ENCODE data around the gene UBA1.

Gene UBA1

GRCh38 chrX:47214435-47215077 is 20.9 kb downstream of the UBA1 start:
- DNase-seq = no peak

DNA sequence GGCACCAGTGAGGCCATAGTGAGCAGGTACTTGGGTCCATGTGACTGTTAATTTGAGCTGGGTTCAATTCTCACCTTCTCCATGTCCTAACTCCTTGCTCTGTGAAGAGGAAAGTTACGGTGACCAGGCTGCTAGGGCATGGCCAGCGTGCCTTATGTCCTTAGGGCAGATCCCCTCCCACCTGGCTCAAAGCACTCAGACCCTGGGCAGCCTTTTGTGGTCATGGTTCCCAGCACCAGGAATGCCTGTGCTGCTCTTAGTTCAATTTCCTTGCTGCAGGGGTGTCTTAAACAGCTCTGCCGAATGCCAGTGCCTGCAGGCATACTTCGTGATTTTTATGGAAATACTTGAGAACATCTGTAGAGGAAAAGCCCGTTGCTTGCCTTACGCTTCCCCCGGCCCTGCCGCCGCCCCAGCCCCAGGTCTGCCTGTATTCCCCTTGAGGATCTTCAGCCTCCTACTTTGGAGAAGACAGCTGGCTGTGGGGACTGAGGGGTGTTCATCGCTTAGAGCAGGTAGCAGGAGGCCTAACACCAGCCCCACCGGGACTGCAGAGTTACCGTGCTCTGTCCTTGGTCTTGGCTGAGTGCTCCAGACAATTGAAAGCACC is 21.8 kb downstream of the UBA1 start:
- no peak for DNase-seq

DNA sequence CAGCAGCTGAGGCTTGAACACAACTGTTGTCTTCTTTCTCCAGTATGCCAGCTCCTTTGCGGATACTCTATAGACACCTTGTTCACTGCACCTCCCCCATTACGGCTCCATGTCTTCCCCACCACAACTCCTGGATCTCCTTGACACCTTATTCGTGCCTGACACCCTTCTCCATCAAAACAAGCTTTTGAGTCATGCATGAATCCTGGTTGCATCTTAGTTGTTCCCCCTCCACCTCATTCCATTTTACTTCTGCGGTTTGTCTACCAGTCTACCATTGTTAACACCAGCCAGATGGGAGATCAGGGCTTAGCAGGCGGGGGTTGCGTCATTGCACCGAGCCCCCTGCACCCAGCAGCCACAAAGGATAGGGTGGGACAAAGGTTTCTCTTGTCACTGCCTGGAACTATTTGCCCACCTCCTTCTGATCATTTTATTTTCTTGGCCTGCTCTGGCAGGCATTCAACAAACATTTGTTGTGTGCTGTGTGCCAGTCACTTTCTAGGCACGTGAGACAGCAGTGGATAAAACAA is 22.8 kb downstream of the UBA1 start:
- DNase-seq = no peak

- peak; percentile 34 for DNase-seq
Observed at GRCh38 chrX:47217121-47217851, 23.7 kb downstream of the UBA1 start.

GRCh38 chrX:47217852-47218279 is 24.2 kb downstream of the UBA1 start:
- peak; percentile 95 for DNase-seq

DNA sequence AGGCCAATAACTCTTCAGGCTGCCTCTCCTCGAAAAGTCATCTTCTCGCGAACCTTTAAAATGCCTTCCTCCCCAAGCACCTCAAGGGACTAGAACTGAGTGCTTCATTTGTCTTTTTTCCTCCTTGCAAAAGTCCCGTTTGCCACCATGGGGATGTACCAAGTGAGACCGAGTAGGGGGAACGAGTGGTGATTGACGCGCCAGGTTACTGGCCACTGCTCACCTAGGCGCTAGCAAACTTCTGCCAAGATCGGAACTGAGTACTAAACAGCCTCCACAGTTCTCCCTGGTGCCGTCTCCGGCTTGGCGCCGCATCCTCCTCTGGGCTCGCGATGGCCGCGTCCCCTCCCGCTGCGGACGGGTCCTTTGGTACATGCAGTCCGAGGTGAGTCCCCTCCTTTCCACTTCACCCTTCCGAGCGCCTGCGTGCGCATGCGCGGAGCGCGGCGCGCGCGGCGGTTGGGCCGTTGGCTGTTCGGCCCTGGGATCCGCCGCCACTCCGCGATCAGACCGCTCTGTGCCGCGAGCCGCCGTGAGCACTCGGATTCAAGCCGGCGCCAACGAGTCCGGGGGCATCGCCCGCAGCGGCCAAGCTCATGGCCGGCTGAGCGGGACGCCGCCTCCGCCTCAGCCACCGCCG is 24.8 kb downstream of the UBA1 start, which contains the start of gene CDK16:
Gene CDK16 (plus strand): TSS at position 402 of the 640 bp plus-strand sequence. CDS start 4,877 bp downstream, outside the sequence.
- peak; percentile 71 for DNase-seq

DNA sequence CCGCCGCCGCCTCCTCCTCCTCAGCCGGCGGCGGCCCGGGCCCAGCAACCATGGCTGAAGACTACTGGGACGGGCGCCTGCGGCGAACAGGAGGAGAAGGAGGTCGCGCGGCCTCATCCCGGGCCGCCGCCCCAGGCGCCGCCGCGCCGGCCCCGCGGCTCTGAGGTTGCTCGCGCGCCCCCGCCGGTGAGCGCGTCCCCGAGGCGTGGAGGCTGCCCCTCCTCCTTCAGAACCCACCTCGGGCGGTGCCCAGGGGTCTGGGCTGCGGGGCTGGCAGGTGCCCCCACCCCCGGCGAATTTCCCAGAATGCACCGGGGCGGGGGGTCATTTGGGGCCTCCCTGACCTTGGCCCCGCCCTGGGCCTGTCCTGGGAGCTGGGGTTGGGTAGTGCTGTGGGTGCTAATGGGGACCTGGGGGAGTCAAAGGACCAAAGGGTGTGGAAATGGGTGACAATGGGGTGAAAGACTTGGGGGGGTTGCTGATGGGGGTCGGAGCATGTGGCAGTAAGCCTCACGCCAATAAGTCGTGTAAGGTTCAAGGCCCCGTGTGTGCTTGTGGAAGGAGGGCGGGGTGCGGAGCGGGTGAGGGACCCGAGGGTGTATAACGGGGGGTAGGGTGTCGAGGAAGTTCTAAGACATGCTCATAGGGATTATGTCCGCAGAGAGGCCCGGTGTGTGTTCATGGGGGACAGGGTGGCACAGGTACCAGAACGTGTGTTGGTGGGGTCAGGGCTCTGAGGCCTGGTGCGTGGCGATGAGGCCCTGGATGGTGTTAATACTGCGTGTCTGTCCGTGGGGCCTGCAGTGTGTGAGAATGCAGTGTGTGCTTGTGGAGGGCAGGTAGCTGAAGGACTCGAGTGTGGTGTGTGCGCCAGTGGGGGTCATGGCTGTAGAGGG is 25.5 kb downstream of the UBA1 start:
- DNase-seq = peak; percentile 49

DNA sequence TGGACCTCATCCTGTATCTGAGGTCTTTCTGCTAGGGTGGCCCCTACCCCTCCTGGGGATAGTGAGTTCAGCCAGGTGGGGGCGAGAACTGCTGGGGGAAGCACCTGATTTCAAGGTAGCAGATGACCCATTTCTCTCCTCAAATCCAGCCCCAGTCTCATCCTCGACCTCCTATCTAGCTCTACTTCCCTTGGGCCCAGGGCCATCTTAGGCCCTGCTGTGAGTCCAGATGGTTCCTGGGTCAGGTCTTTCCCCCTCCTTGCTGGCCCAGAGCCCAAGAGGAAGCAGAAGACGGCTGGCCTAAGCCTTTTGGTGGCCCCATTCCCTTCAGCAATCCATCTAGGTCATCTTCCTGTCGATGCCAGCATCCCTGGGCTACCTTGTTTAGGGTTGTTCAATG is 28.1 kb downstream of the UBA1 start:
- DNase-seq = no peak

DNA sequence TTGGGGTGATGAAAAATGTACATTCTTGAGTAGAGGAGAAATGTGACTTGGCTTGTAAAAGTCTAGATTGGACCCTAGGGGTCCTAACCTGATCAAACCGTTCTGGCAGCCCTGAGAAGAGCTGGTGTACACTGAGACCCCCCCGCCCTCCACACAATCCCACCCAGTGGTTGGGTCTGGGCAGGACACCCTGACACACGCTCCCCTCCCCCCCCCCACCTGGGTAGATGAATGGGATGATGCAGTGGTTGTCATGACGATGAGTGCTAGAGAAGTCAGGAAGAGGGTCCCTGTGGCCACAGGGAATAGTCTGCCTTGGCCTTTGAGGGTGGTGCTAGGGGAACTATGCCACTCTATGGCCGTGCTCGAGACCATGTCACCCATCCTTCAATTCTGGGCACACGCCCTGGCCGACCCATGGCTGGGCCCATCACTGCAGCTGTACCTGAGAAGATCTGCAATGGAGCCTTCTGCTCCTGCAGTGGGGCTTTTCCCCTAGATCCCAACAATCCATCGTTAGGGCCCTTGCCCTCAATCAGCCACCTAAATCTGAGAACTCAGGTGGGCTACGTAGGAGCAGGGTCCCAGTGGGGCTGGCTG is 29.2 kb downstream of the UBA1 start:
- DNase-seq = no peak

DNA sequence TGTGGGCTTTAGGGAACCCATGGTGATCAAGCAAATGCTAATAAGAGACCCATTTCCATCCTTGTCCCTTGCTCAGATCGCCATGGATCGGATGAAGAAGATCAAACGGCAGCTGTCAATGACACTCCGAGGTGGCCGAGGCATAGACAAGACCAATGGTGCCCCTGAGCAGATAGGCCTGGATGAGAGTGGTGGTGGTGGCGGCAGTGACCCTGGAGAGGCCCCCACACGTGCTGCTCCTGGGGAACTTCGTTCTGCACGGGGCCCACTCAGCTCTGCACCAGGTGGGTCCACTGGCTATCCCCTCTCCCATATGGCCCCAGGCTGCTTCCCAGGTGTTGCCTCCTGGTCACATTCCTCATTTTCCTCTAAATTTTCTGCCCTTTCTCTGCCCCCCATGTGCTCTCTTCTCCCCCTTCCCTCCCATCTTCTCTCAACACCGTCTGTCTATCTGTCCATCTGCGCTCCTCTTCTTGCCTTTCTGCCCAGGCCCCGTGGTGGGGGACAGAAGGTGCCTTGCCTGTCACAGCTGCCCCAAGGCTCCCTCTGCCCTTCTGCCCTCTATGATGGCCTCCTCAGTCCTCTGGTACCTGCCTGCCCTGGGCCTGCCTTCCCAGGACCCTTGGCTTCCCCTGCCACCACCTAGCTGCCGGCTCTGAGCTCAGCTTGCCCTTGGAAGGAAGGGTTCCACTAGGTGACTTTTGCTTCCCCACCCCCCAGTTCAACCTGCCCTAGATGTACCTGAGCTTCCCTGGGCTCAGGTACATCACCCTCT is 30.0 kb downstream of the UBA1 start:
- DNase-seq = no peak

GRCh38 chrX:47224266-47224895 is 30.8 kb downstream of the UBA1 start:
- DNase-seq = no peak

DNA sequence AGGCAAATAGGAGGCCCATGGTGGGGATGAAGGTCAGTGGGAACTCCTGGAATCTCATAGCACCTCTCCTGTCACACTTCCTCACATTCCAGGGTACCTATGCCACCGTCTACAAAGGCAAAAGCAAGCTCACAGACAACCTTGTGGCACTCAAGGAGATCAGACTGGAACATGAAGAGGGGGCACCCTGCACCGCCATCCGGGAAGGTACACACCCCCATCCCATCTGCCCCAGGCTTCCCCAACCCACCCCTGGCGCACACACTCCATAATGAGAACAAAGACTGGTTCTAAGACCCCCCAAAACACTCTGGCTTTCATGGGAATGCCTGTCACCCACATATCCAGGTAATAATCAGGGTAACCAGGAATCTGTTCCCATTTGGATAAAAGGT is 31.3 kb downstream of the UBA1 start:
- DNase-seq = no peak

- DNase-seq = no peak
Observed at GRCh38 chrX:47226071-47226470, 32.4 kb downstream of the UBA1 start.

DNA sequence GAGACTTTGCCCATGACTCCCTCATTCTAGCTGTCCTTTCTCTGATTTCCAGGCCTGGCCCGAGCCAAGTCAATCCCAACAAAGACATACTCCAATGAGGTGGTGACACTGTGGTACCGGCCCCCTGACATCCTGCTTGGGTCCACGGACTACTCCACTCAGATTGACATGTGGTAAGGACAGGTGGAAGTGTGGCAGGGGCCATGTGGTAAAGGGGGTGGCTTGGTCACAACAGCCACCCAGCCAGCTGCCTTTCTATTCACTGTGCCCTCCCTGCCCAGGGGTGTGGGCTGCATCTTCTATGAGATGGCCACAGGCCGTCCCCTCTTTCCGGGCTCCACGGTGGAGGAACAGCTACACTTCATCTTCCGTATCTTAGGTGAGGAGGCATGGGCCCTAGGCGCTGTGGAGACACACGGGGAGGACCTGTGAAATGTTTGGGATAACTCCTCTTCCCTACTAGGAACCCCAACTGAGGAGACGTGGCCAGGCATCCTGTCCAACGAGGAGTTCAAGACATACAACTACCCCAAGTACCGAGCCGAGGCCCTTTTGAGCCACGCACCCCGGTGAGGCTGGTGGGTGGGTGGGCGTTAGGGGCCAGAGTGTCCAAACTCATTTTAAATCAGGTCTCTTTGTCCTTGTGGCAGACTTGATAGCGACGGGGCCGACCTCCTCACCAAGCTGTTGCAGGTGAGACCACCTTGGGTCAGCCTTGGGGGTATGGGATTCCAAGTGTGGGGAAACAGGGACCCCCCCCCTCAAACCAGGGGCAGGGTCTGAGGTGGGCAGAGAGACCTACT is 33.1 kb downstream of the UBA1 start:
- no peak for DNase-seq

DNA sequence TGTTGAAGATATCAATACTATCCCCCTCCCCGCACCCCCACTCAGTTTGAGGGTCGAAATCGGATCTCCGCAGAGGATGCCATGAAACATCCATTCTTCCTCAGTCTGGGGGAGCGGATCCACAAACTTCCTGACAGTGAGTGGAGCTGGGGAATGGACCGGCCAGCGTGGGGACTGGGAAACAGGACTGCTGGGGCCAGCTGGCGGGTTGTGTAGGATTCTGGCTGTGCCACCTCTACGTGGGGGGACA is 33.6 kb downstream of the UBA1 start:
- no peak for DNase-seq

DNA sequence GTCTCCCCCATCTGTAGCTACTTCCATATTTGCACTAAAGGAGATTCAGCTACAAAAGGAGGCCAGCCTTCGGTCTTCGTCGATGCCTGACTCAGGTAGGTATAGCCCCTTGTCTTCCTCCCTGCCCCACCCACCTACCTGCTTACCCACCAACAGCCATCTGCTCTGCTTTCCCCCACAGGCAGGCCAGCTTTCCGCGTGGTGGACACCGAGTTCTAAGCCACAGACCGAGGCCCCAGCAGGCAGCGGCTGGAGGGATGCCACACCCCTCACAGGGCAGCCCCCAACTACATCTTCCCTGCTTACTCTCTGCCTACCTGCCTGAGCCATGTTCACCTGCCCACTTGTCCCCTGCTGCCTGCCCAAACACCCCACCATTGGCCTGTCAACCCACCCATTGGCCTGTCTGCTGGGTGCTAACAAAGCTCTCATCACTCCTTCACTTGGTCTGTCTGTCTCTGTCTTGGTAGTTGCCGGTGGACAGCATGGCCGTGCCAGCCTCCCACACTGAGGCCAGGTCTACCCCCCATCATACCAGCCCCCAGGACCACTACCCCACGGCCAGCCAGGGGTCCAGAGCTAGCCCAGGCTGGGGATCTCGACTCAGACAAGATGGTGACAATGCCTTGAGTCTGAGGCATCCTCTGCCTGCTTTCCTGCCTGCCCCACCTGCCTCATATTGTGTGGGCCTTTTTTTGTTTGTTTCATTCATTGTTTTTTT is 35.1 kb downstream of the UBA1 start:
- DNase-seq = no peak

DNA sequence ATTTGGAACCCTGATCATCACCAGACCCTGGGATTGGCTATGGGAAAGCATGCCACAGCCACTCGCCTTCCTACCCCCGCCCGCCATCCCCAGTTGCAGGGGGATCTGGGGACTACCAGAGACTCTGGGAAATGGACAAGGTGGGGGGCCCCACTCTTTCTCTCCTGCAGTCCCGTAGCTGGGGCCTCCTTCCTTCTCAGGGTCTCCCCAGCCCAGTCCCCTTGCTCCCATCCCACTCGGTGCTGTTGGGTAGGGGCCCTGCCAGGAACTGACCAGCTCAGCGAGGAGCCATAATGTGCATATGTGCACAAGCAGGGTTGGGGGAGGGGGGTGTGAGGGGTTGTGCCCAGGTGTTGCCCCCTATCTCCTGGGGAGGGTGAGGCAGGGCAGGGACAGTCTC is 35.8 kb downstream of the UBA1 start:
- no peak for DNase-seq

GRCh38 chrX:47230136-47230868 is 36.7 kb downstream of the UBA1 start:
- no peak for DNase-seq

DNA sequence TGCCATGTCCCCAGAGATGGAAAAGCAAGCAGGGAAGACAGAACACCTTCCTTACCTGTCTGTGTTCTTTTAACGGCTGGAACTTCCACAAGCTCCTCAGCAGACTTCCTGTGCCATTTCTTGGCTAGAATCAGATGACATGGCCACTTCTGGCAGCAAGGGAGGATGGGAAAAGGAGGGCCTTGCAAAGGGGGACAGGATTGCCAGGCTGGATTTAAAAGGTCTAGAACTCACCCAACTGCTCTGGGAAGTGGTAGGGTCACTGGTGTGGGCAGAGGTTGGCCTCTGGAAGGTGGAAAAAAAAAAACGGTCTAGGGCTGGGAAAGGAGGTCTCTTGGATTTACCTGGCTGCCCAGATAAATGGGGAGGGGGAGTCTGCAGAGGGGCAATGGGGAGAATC is 37.5 kb downstream of the UBA1 start:
- no peak for DNase-seq

All from stimulated activated CD4-positive, alpha-beta T cell treated with anti-CD3 and anti-CD28 coated beads, Interleukin-4, amount 100 ng/mL, for 24 hours (primary cell).